CD4-positive, alpha-beta memory T cell (primary cell): ENCODE data around the gene PROKR1. TPM values are rescaled to one million over a fixed set of nuclear protein-coding genes. Genes with fewer than 3 reads are reported as not detected.

Experiments
- CTCF ChIA-PET: fragments of 350-600 bp; sonication (Branson Sonifier 250); formaldehyde crosslinking; loops from one replicate; lab custom pipeline; 2021; ENCODE audit warnings: inconsistent platforms; ENCODE audit not compliant: partially characterized antibody; lab: Charles Lee
- POLR2A ChIA-PET: fragments of 350-600 bp; sonication (Branson Sonifier 250); formaldehyde crosslinking; loops from one replicate; lab custom pipeline; 2021; ENCODE audit not compliant: partially characterized antibody; lab: Charles Lee
- DNase-seq, 5 donors: peaks; one replicate each; pipeline versions ENCODE4 v3.0.0 to v3.0.0-alpha.2; 2020 to 2022; ENCODE audit warnings: mixed read lengths in 1 of 5
- H3K27ac ChIP-seq: one replicate; pipeline ENCODE4 v1.7.0; 2013; ENCODE audit warnings: low read depth, low read length
- H3K27me3 ChIP-seq: 2 replicates; pipeline ENCODE4 v1.7.0; 2013; ENCODE audit warnings: mild to moderate bottlenecking, low read length, moderate library complexity; ENCODE audit not compliant: insufficient read depth
- H3K36me3 ChIP-seq: 2 replicates; pipeline ENCODE4 v1.7.0; 2013; ENCODE audit warnings: mild to moderate bottlenecking, low read length, moderate library complexity; ENCODE audit not compliant: insufficient read depth
- H3K4me1 ChIP-seq: 2 replicates; pipeline ENCODE4 v1.7.0; 2013; ENCODE audit warnings: mild to moderate bottlenecking, low read length, moderate library complexity; ENCODE audit not compliant: insufficient read depth
- H3K4me3 ChIP-seq, 2 donors: one replicate each; pipeline ENCODE4 v1.7.0; 2013; ENCODE audit warnings: low read length in 2 of 2, mild to moderate bottlenecking in 1 of 2
- H3K9me3 ChIP-seq, 2 donors: one replicate each; pipeline ENCODE4 v1.7.0; 2013; ENCODE audit warnings: low read length in 2 of 2, control low read depth in 1 of 2; ENCODE audit not compliant: control insufficient read depth in 1 of 2
- H3K27ac Mint-ChIP-seq, 7 donors: one replicate each; pipeline ENCODE4 v1.8.0; 2020 to 2021; ENCODE audit warnings: mixed read lengths in 7 of 7, mild to moderate bottlenecking in 6 of 7, inconsistent platforms in 3 of 7, moderate library complexity in 3 of 7
- H3K27me3 Mint-ChIP-seq, 2 donors: one replicate each; pipeline ENCODE4 v1.8.0; 2020 to 2021; ENCODE audit warnings: mixed read lengths in 2 of 2
- H3K36me3 Mint-ChIP-seq, 2 donors: one replicate each; pipeline ENCODE4 v1.8.0; 2020 to 2021; ENCODE audit warnings: mixed read lengths in 2 of 2, inconsistent platforms in 1 of 2, mild to moderate bottlenecking in 1 of 2
- H3K4me1 Mint-ChIP-seq, 4 donors: one replicate each; pipeline ENCODE4 v1.8.0; 2020 to 2021; ENCODE audit warnings: mixed read lengths in 4 of 4, mild to moderate bottlenecking in 1 of 4
- H3K4me3 Mint-ChIP-seq, 8 donors: one replicate each; pipeline ENCODE4 v1.8.0; 2020 to 2021; ENCODE audit warnings: mixed read lengths in 8 of 8, mild to moderate bottlenecking in 7 of 8, moderate library complexity in 6 of 8, inconsistent platforms in 3 of 8
- H3K9me3 Mint-ChIP-seq, 8 donors: one replicate each; pipeline ENCODE4 v1.8.0; 2020 to 2021; ENCODE audit warnings: mixed read lengths in 8 of 8, mild to moderate bottlenecking in 5 of 8, inconsistent platforms in 3 of 8, moderate library complexity in 1 of 8
- intact Hi-C: fragments of 100-400 bp; cut with micrococcal nuclease; formaldehyde crosslinking; loops from one replicate; pipeline ENCODE4 v1.15.1; 2023
- polyA plus RNA-seq, 2 donors: library from polyadenylated mRNA; unstranded; fragments of 300-500 nt; fragmentation: Illumina TruSeq; gene quantifications; one replicate each; pipeline ENCODE4 v1.2.3, GENCODE V29; 2021
- total RNA-seq, 2 experiments: library from RNA; stranded (reverse); gene quantifications; one replicate each; pipeline ENCODE4 v1.2.3, GENCODE V29; 2021

PROKR1 gene
- total and polyA plus RNA-seq, 4 experiments from 2014 or later, result 0.07 TPM; not detected in 3

DNA sequence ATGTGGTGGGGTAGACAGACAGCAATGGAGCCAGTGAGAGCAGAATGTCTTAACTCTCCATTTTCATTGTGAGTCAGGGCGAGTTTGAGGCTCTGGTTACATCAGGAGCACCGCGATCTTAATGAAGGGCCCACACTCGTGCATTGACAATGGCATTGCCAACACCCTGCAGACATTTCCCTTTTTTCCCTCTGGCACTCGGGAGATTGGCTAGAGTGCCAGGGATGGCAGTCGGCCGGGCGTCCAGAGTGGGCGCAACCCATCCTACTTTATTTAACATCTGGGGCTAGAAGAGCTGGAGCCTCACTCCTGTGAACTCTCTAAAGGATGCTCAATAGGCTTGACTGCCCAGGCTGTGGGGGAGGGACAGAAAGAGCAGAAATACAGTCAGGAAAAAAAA, 9.7 kb downstream of the PROKR1 start:
- Mint-ChIP-seq H3K4me3 (peak overlapping the region in 3 of 8 donors; percentile 11 to 58 (median 12)), H3K27me3 (peaks cover 7 to 11% of the 10 kb centered on the region in 2 donors), H3K27ac (peak overlapping the region in 2 of 7 donors; percentile 5), H3K4me1 (peaks cover 10 to 32% (median 19%) of the 10 kb centered on the region in 4 donors), H3K36me3 (no peaks in the 10 kb centered on the region), H3K9me3 (no peaks in the 10 kb centered on the region)
- ChIA-PET POLR2A (no interaction called here), CTCF (no interaction called here)
- Histone ChIP-seq H3K27me3 (no peaks in the 10 kb centered on the region), H3K36me3 (no peaks in the 10 kb centered on the region), H3K4me1 (peaks cover 24% of the 10 kb centered on the region), H3K27ac (no peak overlapping the region), H3K4me3 (no peak overlapping the region), H3K9me3 (no peaks in the 10 kb centered on the region)
- no peak for DNase-seq
- intact Hi-C loops, result no loop called here

DNA sequence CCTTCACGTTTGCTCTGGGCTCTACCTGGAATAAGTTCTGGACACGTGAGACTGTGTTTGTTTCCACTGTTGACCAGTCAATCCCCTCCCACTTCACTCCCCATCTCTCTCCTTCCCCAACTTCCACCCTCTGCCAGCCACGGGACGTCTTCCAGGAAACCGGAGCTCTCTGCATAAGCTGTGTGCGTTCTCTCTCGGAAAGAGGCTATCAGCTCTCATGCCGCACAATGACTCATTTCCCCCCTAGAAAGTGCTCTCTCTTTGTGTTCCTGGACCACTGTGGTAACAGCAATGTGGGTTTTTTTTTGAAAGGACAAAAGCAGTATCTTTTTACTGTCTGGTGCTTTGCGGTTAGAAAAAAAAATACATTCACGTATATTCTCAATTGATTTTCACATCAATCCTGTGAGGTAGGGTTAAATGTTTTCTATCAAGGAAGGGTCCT, 10.2 kb downstream of the PROKR1 start:
- Histone ChIP-seq H3K4me1 (peaks cover 24% of the 10 kb centered on the region), H3K27me3 (no peaks in the 10 kb centered on the region), H3K36me3 (no peaks in the 10 kb centered on the region), H3K4me3 (no peak overlapping the region), H3K9me3 (no peaks in the 10 kb centered on the region), H3K27ac (no peak overlapping the region)
- CTCF ChIA-PET, result interaction anchor here (1.1 kb wide), 1 partner anchor 58 kb away, joined by 4 read pairs; no protein-coding TSS in a partner anchor
- Mint-ChIP-seq H3K9me3 (no peaks in the 10 kb centered on the region), H3K27ac (peak overlapping the region in 5 of 7 donors; percentile 4 to 37 (median 26)), H3K27me3 (peaks cover 2 to 11% of the 10 kb centered on the region in 2 donors), H3K4me1 (peaks cover 10 to 32% (median 19%) of the 10 kb centered on the region in 4 donors), H3K36me3 (no peaks in the 10 kb centered on the region), H3K4me3 (peak overlapping the region in 5 of 8 donors; percentile 12 to 58 (median 40))
- DNase-seq, result peak; percentile 1 to 60 (median 21)
- intact Hi-C loops, result no loop called here
- POLR2A ChIA-PET, result no interaction called here

DNA sequence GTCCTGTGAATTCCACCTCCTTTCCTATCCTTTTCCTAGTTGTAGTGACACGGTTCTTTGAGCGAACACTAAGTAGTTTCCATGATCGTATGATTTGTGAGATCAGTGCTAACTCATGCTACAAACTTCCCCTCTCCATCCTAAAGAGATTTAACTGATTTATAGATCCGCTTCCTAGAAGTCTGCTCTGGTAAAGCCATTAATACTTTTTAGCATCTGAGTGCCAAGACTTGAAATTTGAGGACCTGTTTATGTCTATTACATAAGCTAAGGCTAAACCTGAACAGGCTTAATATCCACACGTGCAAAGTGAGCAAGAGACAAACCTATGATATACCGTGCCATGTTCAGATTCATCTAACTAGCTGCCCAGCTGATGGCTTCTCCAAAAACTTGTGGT, 14.9 kb downstream of the PROKR1 start:
- H3K4me3 ChIP-seq, result no peak overlapping the region
- ChIA-PET CTCF (interaction anchor here (0.9 kb wide), 1 partner anchor 12 kb away, joined by 3 read pairs; no protein-coding TSS in a partner anchor), POLR2A (no interaction called here)
- Mint-ChIP-seq H3K4me1 (peaks cover 7 to 16% (median 11%) of the 10 kb centered on the region in 4 donors), H3K36me3 (no peaks in the 10 kb centered on the region), H3K27ac (no peak overlapping the region), H3K9me3 (no peaks in the 10 kb centered on the region), H3K4me3 (no peak overlapping the region), H3K27me3 (peaks cover 7 to 15% of the 10 kb centered on the region in 2 donors)
- no peaks in the 10 kb centered on the region for H3K27me3 ChIP-seq
- intact Hi-C loops, result no loop called here
- peaks cover 14% of the 10 kb centered on the region for H3K4me1 ChIP-seq
- no peaks in the 10 kb centered on the region for H3K36me3 ChIP-seq
- no peak for DNase-seq
- no peak overlapping the region for H3K27ac ChIP-seq
- no peaks in the 10 kb centered on the region for H3K9me3 ChIP-seq

DNA sequence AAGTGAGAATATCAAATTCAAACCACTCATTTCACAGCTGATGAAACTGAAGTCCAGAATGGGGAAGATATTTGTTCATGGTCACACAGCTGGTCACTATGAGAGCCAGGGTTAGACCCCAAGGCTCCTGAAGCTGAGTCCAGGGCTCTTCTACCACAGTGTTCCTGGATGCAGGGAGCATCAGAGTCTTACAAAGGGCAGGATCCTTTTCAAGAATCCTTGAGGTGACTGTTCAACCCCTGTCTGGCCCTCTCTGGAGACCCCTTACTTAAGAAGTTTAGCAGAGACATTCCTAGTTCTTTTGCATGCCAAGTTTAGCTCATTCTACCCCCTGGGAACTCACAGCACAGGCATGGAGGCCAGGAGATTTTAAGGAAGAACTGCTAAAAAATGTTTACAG, 15.7 kb downstream of the PROKR1 start:
- H3K4me3 ChIP-seq, result no peak overlapping the region
- ChIA-PET POLR2A (no interaction called here), CTCF (interaction anchor here (0.9 kb wide), 1 partner anchor 13 kb away, joined by 3 read pairs; no protein-coding TSS in a partner anchor)
- intact Hi-C loops, result no loop called here
- DNase-seq, result no peak
- H3K27ac Mint-ChIP-seq, result no peak overlapping the region
- no peak overlapping the region for H3K27ac ChIP-seq
- peaks cover 8 to 20% of the 10 kb centered on the region in 2 donors for H3K27me3 Mint-ChIP-seq
- H3K4me1 ChIP-seq, result peaks cover 6% of the 10 kb centered on the region
- H3K9me3 Mint-ChIP-seq, result no peaks in the 10 kb centered on the region
- H3K4me1 Mint-ChIP-seq, result peaks cover 0 to 8% (median 3%) of the 10 kb centered on the region in 4 donors
- H3K4me3 Mint-ChIP-seq, result no peak overlapping the region
- H3K9me3 ChIP-seq, result no peaks in the 10 kb centered on the region
- no peaks in the 10 kb centered on the region for H3K36me3 Mint-ChIP-seq
- H3K36me3 ChIP-seq, result no peaks in the 10 kb centered on the region
- no peaks in the 10 kb centered on the region for H3K27me3 ChIP-seq

DNA sequence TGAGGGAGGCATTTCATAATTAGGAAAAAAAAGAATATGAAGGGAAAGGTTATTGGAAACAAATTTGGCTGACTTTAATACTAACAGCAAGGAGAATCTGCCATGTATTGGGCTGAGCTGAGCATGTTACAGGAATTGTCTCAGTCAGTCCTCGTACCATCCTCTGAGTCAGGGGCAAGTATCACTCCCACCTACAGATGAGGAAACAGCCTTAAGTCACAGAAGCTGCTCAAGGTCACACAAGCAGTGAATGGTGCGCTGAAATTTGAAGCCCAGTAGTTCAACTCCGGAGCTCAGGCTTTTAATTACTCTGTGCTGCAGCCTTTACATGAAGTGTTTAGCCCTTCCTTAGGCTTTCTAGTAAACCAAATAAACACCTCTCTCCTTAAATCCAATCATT, 17.3 kb downstream of the PROKR1 start:
- Histone ChIP-seq H3K36me3 (no peaks in the 10 kb centered on the region), H3K4me3 (no peak overlapping the region), H3K27ac (no peak overlapping the region), H3K4me1 (no peaks in the 10 kb centered on the region), H3K9me3 (no peaks in the 10 kb centered on the region), H3K27me3 (no peaks in the 10 kb centered on the region)
- Mint-ChIP-seq H3K27ac (no peak overlapping the region), H3K27me3 (peaks cover 16 to 20% of the 10 kb centered on the region in 2 donors), H3K4me3 (no peak overlapping the region), H3K9me3 (peaks cover 0 to 5% (median 0%) of the 10 kb centered on the region in 8 donors), H3K4me1 (no peaks in the 10 kb centered on the region), H3K36me3 (no peaks in the 10 kb centered on the region)
- ChIA-PET CTCF (no interaction called here), POLR2A (no interaction called here)
- intact Hi-C loops, result no loop called here
- DNase-seq, result no peak

DNA sequence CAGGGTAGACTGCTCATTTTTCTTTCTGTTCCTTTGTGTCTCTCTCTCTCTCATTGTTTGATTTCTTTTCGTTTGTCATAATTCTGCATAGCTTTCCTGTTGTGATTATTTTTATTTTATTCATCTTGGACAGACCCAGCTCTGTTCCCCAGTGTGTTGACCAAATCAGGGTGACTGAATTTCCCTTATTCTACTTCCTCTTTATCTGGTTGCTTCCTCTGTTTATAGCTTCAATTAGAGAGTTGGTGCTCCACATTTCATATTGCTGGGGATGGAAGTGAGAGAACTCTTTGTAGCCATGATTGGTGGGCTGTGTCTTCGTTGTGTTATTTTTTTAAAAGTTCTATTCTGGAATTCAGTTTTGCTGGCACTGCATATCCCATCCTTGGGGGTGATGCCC, 19.1 kb downstream of the PROKR1 start:
- DNase-seq, result no peak
- intact Hi-C loops, result no loop called here
- CTCF ChIA-PET, result interaction anchor here (0.7 kb wide), 1 partner anchor 14 kb away, joined by 3 read pairs; no protein-coding TSS in a partner anchor

DNA sequence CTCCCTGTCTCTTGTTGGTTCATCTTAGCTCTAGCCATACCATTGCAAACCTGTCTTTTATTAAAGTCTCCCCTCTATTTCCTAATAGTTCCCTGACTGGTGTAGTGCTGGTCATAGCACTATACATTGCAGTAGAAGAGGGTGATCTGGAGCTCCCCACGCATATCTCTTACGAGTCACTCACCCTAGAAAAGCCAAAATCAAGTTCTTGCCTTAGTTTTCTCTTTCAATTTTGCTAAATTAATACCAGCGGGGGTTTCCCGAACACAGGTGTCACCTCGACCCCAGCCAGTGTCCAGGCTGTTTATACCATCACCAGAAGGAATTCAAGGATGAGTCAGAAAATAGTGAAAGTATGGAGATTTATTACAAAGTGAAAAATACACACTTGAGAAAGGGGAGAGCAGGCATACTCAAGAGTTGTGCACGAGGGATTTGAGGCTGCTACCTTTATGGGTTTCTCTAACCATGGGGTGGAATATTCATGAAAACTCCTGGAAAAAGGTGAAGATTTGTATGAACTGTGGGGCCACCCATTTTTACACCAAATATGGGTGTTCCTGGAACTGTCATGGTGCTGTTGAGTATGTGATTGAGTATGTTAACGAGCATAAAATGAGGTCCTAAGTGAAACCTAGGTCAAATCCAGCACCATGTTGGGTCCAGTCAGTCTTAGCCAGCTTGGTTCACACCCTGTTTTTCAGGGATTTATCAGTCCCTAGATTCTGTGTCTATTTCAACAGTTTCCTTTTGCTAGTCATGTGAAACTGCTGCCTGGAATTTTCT, 20.2 kb downstream of the PROKR1 start:
- H3K27me3 Mint-ChIP-seq, result peaks cover 13 to 18% of the 10 kb centered on the region in 2 donors
- H3K4me3 Mint-ChIP-seq, result no peak overlapping the region
- CTCF ChIA-PET, result no interaction called here
- no peaks in the 10 kb centered on the region for H3K4me1 Mint-ChIP-seq
- no peaks in the 10 kb centered on the region for H3K36me3 ChIP-seq
- POLR2A ChIA-PET, result no interaction called here
- intact Hi-C loops, result no loop called here
- no peaks in the 10 kb centered on the region for H3K9me3 ChIP-seq
- H3K9me3 Mint-ChIP-seq, result peaks cover 0 to 9% (median 0%) of the 10 kb centered on the region in 8 donors
- H3K27ac Mint-ChIP-seq, result no peak overlapping the region
- no peaks in the 10 kb centered on the region for H3K27me3 ChIP-seq
- peaks cover 0 to 4% of the 10 kb centered on the region in 2 donors for H3K36me3 Mint-ChIP-seq
- DNase-seq, result no peak
- no peak overlapping the region for H3K4me3 ChIP-seq
- no peaks in the 10 kb centered on the region for H3K4me1 ChIP-seq
- no peak overlapping the region for H3K27ac ChIP-seq

More for the DNA sequence above, 19.1 kb downstream of the PROKR1 start:
- Histone ChIP-seq H3K27ac (no peak overlapping the region), H3K9me3 (no peaks in the 10 kb centered on the region), H3K27me3 (no peaks in the 10 kb centered on the region), H3K4me3 (no peak overlapping the region), H3K36me3 (no peaks in the 10 kb centered on the region), H3K4me1 (no peaks in the 10 kb centered on the region)
- Mint-ChIP-seq H3K4me3 (no peak overlapping the region), H3K36me3 (peaks cover 0 to 4% of the 10 kb centered on the region in 2 donors), H3K4me1 (no peaks in the 10 kb centered on the region), H3K27me3 (peaks cover 15 to 23% of the 10 kb centered on the region in 2 donors), H3K27ac (no peak overlapping the region), H3K9me3 (peaks cover 0 to 9% (median 0%) of the 10 kb centered on the region in 8 donors)
- POLR2A ChIA-PET, result no interaction called here
